Measurements from ENCODE around the gene SVEP1.

SVEP1 gene

GRCh38 chr9:110346325-110346724 lies 233.2 kb downstream of the SVEP1 start:
- TF ChIP-seq TAF1 (IDR thresholded peaks at IDR 0.05; ENCODE audit: borderline replicate concordance, insufficient read depth, low read length) (no peak), FOXP2 (optimal IDR thresholded peaks at IDR 0.05; ENCODE audit: borderline replicate concordance, extremely low read depth, extremely low read length, insufficient read depth) (no peak), POLR2AphosphoS5 (IDR thresholded peaks at IDR 0.05; ENCODE audit: low read depth, low read length) (no peak), SIN3A (IDR thresholded peaks at IDR 0.05; ENCODE audit: borderline replicate concordance, insufficient read depth, low read length) (no peak), REST (IDR thresholded peaks at IDR 0.05; ENCODE audit: insufficient read depth in 1 of 2, low read depth in 2 of 2, low read length in 2 of 2) (no peak)

- TF ChIP-seq TAF1 (IDR thresholded peaks at IDR 0.05; ENCODE audit: borderline replicate concordance, insufficient read depth, low read length) (no peak), SIN3A (IDR thresholded peaks at IDR 0.05; ENCODE audit: borderline replicate concordance, insufficient read depth, low read length) (no peak), REST (IDR thresholded peaks at IDR 0.05; ENCODE audit: insufficient read depth in 1 of 2, low read depth in 2 of 2, low read length in 2 of 2) (no peak), POLR2AphosphoS5 (IDR thresholded peaks at IDR 0.05; ENCODE audit: low read depth, low read length) (no peak), FOXP2 (optimal IDR thresholded peaks at IDR 0.05; ENCODE audit: borderline replicate concordance, extremely low read depth, extremely low read length, insufficient read depth) (no peak)
Measured at GRCh38 chr9:110344821-110345220, 234.7 kb downstream of the SVEP1 start.

GRCh38 chr9:110343551-110343950 lies 236.0 kb downstream of the SVEP1 start:
- TF ChIP-seq FOXP2 (optimal IDR thresholded peaks at IDR 0.05; ENCODE audit: borderline replicate concordance, extremely low read depth, extremely low read length, insufficient read depth) (no peak), REST (IDR thresholded peaks at IDR 0.05; ENCODE audit: insufficient read depth in 1 of 2, low read depth in 2 of 2, low read length in 2 of 2) (no peak), TAF1 (IDR thresholded peaks at IDR 0.05; ENCODE audit: borderline replicate concordance, insufficient read depth, low read length) (no peak), SIN3A (IDR thresholded peaks at IDR 0.05; ENCODE audit: borderline replicate concordance, insufficient read depth, low read length) (no peak), POLR2AphosphoS5 (IDR thresholded peaks at IDR 0.05; ENCODE audit: low read depth, low read length) (no peak)

- TF ChIP-seq POLR2AphosphoS5 (IDR thresholded peaks at IDR 0.05; ENCODE audit: low read depth, low read length): no peak
- no peak for TF ChIP-seq FOXP2 (optimal IDR thresholded peaks at IDR 0.05; ENCODE audit: borderline replicate concordance, extremely low read depth, extremely low read length, insufficient read depth)
- no peak for TF ChIP-seq TAF1 (IDR thresholded peaks at IDR 0.05; ENCODE audit: borderline replicate concordance, insufficient read depth, low read length)
- no peak for TF ChIP-seq REST (IDR thresholded peaks at IDR 0.05; ENCODE audit: insufficient read depth in 1 of 2, low read depth in 2 of 2, low read length in 2 of 2)
- TF ChIP-seq SIN3A (IDR thresholded peaks at IDR 0.05; ENCODE audit: borderline replicate concordance, insufficient read depth, low read length): no peak
Measured at GRCh38 chr9:110340306-110340705, 239.2 kb downstream of the SVEP1 start.

- no peak for TF ChIP-seq SIN3A (IDR thresholded peaks at IDR 0.05; ENCODE audit: borderline replicate concordance, insufficient read depth, low read length)
- TF ChIP-seq POLR2AphosphoS5 (IDR thresholded peaks at IDR 0.05; ENCODE audit: low read depth, low read length): no peak
- no peak for TF ChIP-seq REST (IDR thresholded peaks at IDR 0.05; ENCODE audit: insufficient read depth in 1 of 2, low read depth in 2 of 2, low read length in 2 of 2)
- no peak for TF ChIP-seq TAF1 (IDR thresholded peaks at IDR 0.05; ENCODE audit: borderline replicate concordance, insufficient read depth, low read length)
- TF ChIP-seq FOXP2 (optimal IDR thresholded peaks at IDR 0.05; ENCODE audit: borderline replicate concordance, extremely low read depth, extremely low read length, insufficient read depth): no peak
Measured at GRCh38 chr9:110338143-110338542, 241.4 kb downstream of the SVEP1 start.
